CD4-positive, alpha-beta memory T cell (primary cell): Measurements from ENCODE around the gene F11. TPM values are rescaled to one million over a fixed set of nuclear protein-coding genes. Genes with fewer than 3 reads are reported as not detected.
A peak's percentile ranks its signal among the peaks of the same experiment; 100 is the strongest.

Source experiments
- CTCF ChIA-PET: fragments of 350-600 bp; sonication (Branson Sonifier 250); formaldehyde crosslinking; loops from one replicate; lab custom pipeline; 2021; ENCODE audit warnings: inconsistent platforms; ENCODE audit not compliant: partially characterized antibody; lab: Charles Lee
- POLR2A ChIA-PET: fragments of 350-600 bp; sonication (Branson Sonifier 250); formaldehyde crosslinking; loops from one replicate; lab custom pipeline; 2021; ENCODE audit not compliant: partially characterized antibody; lab: Charles Lee
- DNase-seq, 5 donors: peaks; one replicate each; pipeline versions ENCODE4 v3.0.0 to v3.0.0-alpha.2; 2020 to 2022; ENCODE audit warnings: mixed read lengths in 1 of 5
- H3K27ac ChIP-seq: one replicate; pipeline ENCODE4 v1.7.0; 2013; ENCODE audit warnings: low read depth, low read length
- H3K27me3 ChIP-seq: 2 replicates; pipeline ENCODE4 v1.7.0; 2013; ENCODE audit warnings: mild to moderate bottlenecking, low read length, moderate library complexity; ENCODE audit not compliant: insufficient read depth
- H3K36me3 ChIP-seq: 2 replicates; pipeline ENCODE4 v1.7.0; 2013; ENCODE audit warnings: mild to moderate bottlenecking, low read length, moderate library complexity; ENCODE audit not compliant: insufficient read depth
- H3K4me1 ChIP-seq: 2 replicates; pipeline ENCODE4 v1.7.0; 2013; ENCODE audit warnings: mild to moderate bottlenecking, low read length, moderate library complexity; ENCODE audit not compliant: insufficient read depth
- H3K4me3 ChIP-seq, 2 donors: one replicate each; pipeline ENCODE4 v1.7.0; 2013; ENCODE audit warnings: low read length in 2 of 2, mild to moderate bottlenecking in 1 of 2
- H3K9me3 ChIP-seq, 2 donors: one replicate each; pipeline ENCODE4 v1.7.0; 2013; ENCODE audit warnings: low read length in 2 of 2, control low read depth in 1 of 2; ENCODE audit not compliant: control insufficient read depth in 1 of 2
- H3K27ac Mint-ChIP-seq, 7 donors: one replicate each; pipeline ENCODE4 v1.8.0; 2020 to 2021; ENCODE audit warnings: mixed read lengths in 7 of 7, mild to moderate bottlenecking in 6 of 7, inconsistent platforms in 3 of 7, moderate library complexity in 3 of 7
- H3K27me3 Mint-ChIP-seq, 2 donors: one replicate each; pipeline ENCODE4 v1.8.0; 2020 to 2021; ENCODE audit warnings: mixed read lengths in 2 of 2
- H3K36me3 Mint-ChIP-seq, 2 donors: one replicate each; pipeline ENCODE4 v1.8.0; 2020 to 2021; ENCODE audit warnings: mixed read lengths in 2 of 2, inconsistent platforms in 1 of 2, mild to moderate bottlenecking in 1 of 2
- H3K4me1 Mint-ChIP-seq, 4 donors: one replicate each; pipeline ENCODE4 v1.8.0; 2020 to 2021; ENCODE audit warnings: mixed read lengths in 4 of 4, mild to moderate bottlenecking in 1 of 4
- H3K4me3 Mint-ChIP-seq, 8 donors: one replicate each; pipeline ENCODE4 v1.8.0; 2020 to 2021; ENCODE audit warnings: mixed read lengths in 8 of 8, mild to moderate bottlenecking in 7 of 8, moderate library complexity in 6 of 8, inconsistent platforms in 3 of 8
- H3K9me3 Mint-ChIP-seq, 8 donors: one replicate each; pipeline ENCODE4 v1.8.0; 2020 to 2021; ENCODE audit warnings: mixed read lengths in 8 of 8, mild to moderate bottlenecking in 5 of 8, inconsistent platforms in 3 of 8, moderate library complexity in 1 of 8
- intact Hi-C: fragments of 100-400 bp; cut with micrococcal nuclease; formaldehyde crosslinking; loops from one replicate; pipeline ENCODE4 v1.15.1; 2023
- polyA plus RNA-seq, 2 donors: library from polyadenylated mRNA; unstranded; fragments of 300-500 nt; fragmentation: Illumina TruSeq; gene quantifications; one replicate each; pipeline ENCODE4 v1.2.3, GENCODE V29; 2021
- total RNA-seq, 2 experiments: library from RNA; stranded (reverse); gene quantifications; one replicate each; pipeline ENCODE4 v1.2.3, GENCODE V29; 2021

Gene F11
- total RNA-seq, result not detected
- polyA plus RNA-seq, result not detected

GRCh38 chr4:186265683-186266652, at the start of gene F11:
F11 (plus strand) TSS chr4:186266189; CDS start chr4:186267137, 948 bp downstream.
- H3K4me1 Mint-ChIP-seq, result no peaks in the 10 kb centered on the region
- CTCF ChIA-PET, result no interaction called here
- no peak within 1 kb of the TSS for H3K4me3 Mint-ChIP-seq
- peaks cover 12 to 18% of the 10 kb centered on the region in 2 donors for H3K27me3 Mint-ChIP-seq
- Histone ChIP-seq H3K4me1 (no peaks in the 10 kb centered on the region), H3K27ac (no peak within 1 kb of the TSS), H3K4me3 (no peak within 1 kb of the TSS), H3K27me3 (no peaks in the 10 kb centered on the region), H3K9me3 (no peaks in the 10 kb centered on the region), H3K36me3 (no peaks in the 10 kb centered on the region)
- intact Hi-C loops, result no loop called here
- DNase-seq, result no peak
- H3K36me3 Mint-ChIP-seq, result no peaks in the 10 kb centered on the region
- POLR2A ChIA-PET, result no interaction called here
- peaks cover 0 to 2% (median 0%) of the 10 kb centered on the region in 8 donors for H3K9me3 Mint-ChIP-seq
- peak within 1 kb of the TSS in 1 of 7 donors; percentile 5 for H3K27ac Mint-ChIP-seq

- H3K4me1 Mint-ChIP-seq, result peaks cover 0 to 4% (median 0%) of the 10 kb centered on the region in 4 donors
- no peak overlapping the region for H3K4me3 ChIP-seq
- H3K36me3 ChIP-seq, result no peaks in the 10 kb centered on the region
- H3K9me3 Mint-ChIP-seq, result peaks cover 0 to 3% (median 0%) of the 10 kb centered on the region in 8 donors
- intact Hi-C loops, result no loop called here
- DNase-seq, result no peak
- H3K27ac Mint-ChIP-seq, result no peak overlapping the region
- H3K36me3 Mint-ChIP-seq, result peaks cover 11% of the 10 kb centered on the region in 2 donors
- no peaks in the 10 kb centered on the region for H3K9me3 ChIP-seq
- no peaks in the 10 kb centered on the region for H3K4me1 ChIP-seq
- H3K27ac ChIP-seq, result no peak overlapping the region
- H3K27me3 Mint-ChIP-seq, result peaks cover 0 to 6% of the 10 kb centered on the region in 2 donors
- CTCF ChIA-PET, result no interaction called here
- no peaks in the 10 kb centered on the region for H3K27me3 ChIP-seq
- POLR2A ChIA-PET, result no interaction called here
- no peak overlapping the region for H3K4me3 Mint-ChIP-seq
These were observed 49.4 kb upstream of the F11 start for GRCh38 chr4:186216465-186217024.

GRCh38 chr4:186217733-186218293, 48.2 kb upstream of the F11 start:
- Mint-ChIP-seq H3K4me1 (peaks cover 0 to 4% (median 0%) of the 10 kb centered on the region in 4 donors), H3K27ac (no peak overlapping the region), H3K36me3 (peaks cover 1 to 5% of the 10 kb centered on the region in 2 donors), H3K9me3 (peaks cover 0 to 3% (median 0%) of the 10 kb centered on the region in 8 donors), H3K27me3 (peaks cover 0 to 6% of the 10 kb centered on the region in 2 donors), H3K4me3 (no peak overlapping the region)
- H3K4me1 ChIP-seq, result no peaks in the 10 kb centered on the region
- H3K27me3 ChIP-seq, result no peaks in the 10 kb centered on the region
- no peaks in the 10 kb centered on the region for H3K36me3 ChIP-seq
- no peaks in the 10 kb centered on the region for H3K9me3 ChIP-seq
- no peak overlapping the region for H3K27ac ChIP-seq
- CTCF ChIA-PET, result no interaction called here
- no peak overlapping the region for H3K4me3 ChIP-seq
- intact Hi-C loops, result no loop called here
- no peak for DNase-seq
- POLR2A ChIA-PET, result no interaction called here

- POLR2A ChIA-PET, result no interaction called here
- Histone ChIP-seq H3K9me3 (no peaks in the 10 kb centered on the region), H3K27me3 (no peaks in the 10 kb centered on the region), H3K36me3 (no peaks in the 10 kb centered on the region), H3K4me1 (no peaks in the 10 kb centered on the region), H3K4me3 (no peak overlapping the region), H3K27ac (no peak overlapping the region)
- Mint-ChIP-seq H3K9me3 (peaks cover 4 to 29% (median 23%) of the 10 kb centered on the region in 8 donors), H3K27ac (no peak overlapping the region), H3K4me3 (no peak overlapping the region), H3K36me3 (peaks cover 18 to 28% of the 10 kb centered on the region in 2 donors), H3K4me1 (no peaks in the 10 kb centered on the region), H3K27me3 (peaks cover 0 to 8% of the 10 kb centered on the region in 2 donors)
- no peak for DNase-seq
- CTCF ChIA-PET, result no interaction called here
- intact Hi-C loops, result no loop called here
These were observed 44.4 kb upstream of the F11 start for GRCh38 chr4:186221624-186222023.

GRCh38 chr4:186225848-186226247, 40.1 kb upstream of the F11 start:
- Histone ChIP-seq H3K27ac (no peak overlapping the region), H3K4me3 (no peak overlapping the region), H3K27me3 (no peaks in the 10 kb centered on the region), H3K36me3 (no peaks in the 10 kb centered on the region), H3K9me3 (no peaks in the 10 kb centered on the region), H3K4me1 (no peaks in the 10 kb centered on the region)
- no peak for DNase-seq
- Mint-ChIP-seq H3K9me3 (peaks cover 7 to 34% (median 27%) of the 10 kb centered on the region in 8 donors), H3K36me3 (peaks cover 22 to 33% of the 10 kb centered on the region in 2 donors), H3K4me3 (no peak overlapping the region), H3K27ac (no peak overlapping the region), H3K4me1 (no peaks in the 10 kb centered on the region), H3K27me3 (peaks cover 0 to 5% of the 10 kb centered on the region in 2 donors)
- POLR2A ChIA-PET, result no interaction called here
- intact Hi-C loops, result no loop called here
- CTCF ChIA-PET, result no interaction called here

- Mint-ChIP-seq H3K4me3 (no peak overlapping the region), H3K9me3 (peaks cover 7 to 34% (median 27%) of the 10 kb centered on the region in 8 donors), H3K36me3 (peaks cover 22 to 31% of the 10 kb centered on the region in 2 donors), H3K27me3 (peaks cover 0 to 5% of the 10 kb centered on the region in 2 donors), H3K4me1 (no peaks in the 10 kb centered on the region), H3K27ac (no peak overlapping the region)
- intact Hi-C loops, result no loop called here
- CTCF ChIA-PET, result no interaction called here
- no peak overlapping the region for H3K4me3 ChIP-seq
- H3K4me1 ChIP-seq, result no peaks in the 10 kb centered on the region
- no peaks in the 10 kb centered on the region for H3K9me3 ChIP-seq
- H3K27me3 ChIP-seq, result no peaks in the 10 kb centered on the region
- no peak for DNase-seq
- H3K36me3 ChIP-seq, result no peaks in the 10 kb centered on the region
- POLR2A ChIA-PET, result no interaction called here
- no peak overlapping the region for H3K27ac ChIP-seq
These were observed 39.3 kb upstream of the F11 start for GRCh38 chr4:186226521-186227189.

GRCh38 chr4:186227221-186227620, 38.8 kb upstream of the F11 start, which contains the start of gene KLKB1:
KLKB1 (plus strand) TSS chr4:186227507; CDS start chr4:186228196, 689 bp downstream.
- Mint-ChIP-seq H3K36me3 (peaks cover 22 to 29% of the 10 kb centered on the region in 2 donors), H3K4me3 (no peak within 1 kb of the TSS), H3K27me3 (peaks cover 0 to 5% of the 10 kb centered on the region in 2 donors), H3K9me3 (peaks cover 7 to 34% (median 27%) of the 10 kb centered on the region in 8 donors), H3K27ac (no peak within 1 kb of the TSS), H3K4me1 (no peaks in the 10 kb centered on the region)
- Histone ChIP-seq H3K4me1 (no peaks in the 10 kb centered on the region), H3K27me3 (no peaks in the 10 kb centered on the region), H3K4me3 (no peak within 1 kb of the TSS), H3K36me3 (no peaks in the 10 kb centered on the region), H3K27ac (no peak within 1 kb of the TSS), H3K9me3 (no peaks in the 10 kb centered on the region)
- CTCF ChIA-PET, result no interaction called here
- intact Hi-C loops, result no loop called here
- POLR2A ChIA-PET, result no interaction called here
- DNase-seq, result no peak
